ENCODE data around the gene PSEN1. TPM values are rescaled to one million over a fixed set of nuclear protein-coding genes. Genes with fewer than 3 reads are reported as not detected.

The PSEN1 gene
- total and polyA plus RNA-seq, 2 donors (not counting 3 experiments of a cell fraction or from before 2014, with no cell fraction given), result 16.5 to 36.8 TPM

- Histone ChIP-seq H3K36me3 (ENCODE audit: control insufficient read depth in 2 of 2, extremely low read depth in 1 of 2, insufficient read depth in 2 of 2, low read length in 2 of 2) (peaks cover 14 to 21% of the 10 kb centered on the region in 2 experiments), H3K9me3 (replicated peaks; ENCODE audit: control insufficient read depth, insufficient read depth, low read length) (no peaks in the 10 kb centered on the region), H3K79me2 (ENCODE audit: control insufficient read depth, insufficient read depth, low read length) (no peaks in the 10 kb centered on the region), H3K9me1 (replicated peaks; ENCODE audit: control insufficient read depth, extremely low read depth, insufficient read depth, low read length) (no peaks in the 10 kb centered on the region), H2AFZ (ENCODE audit: low read depth, low read length) (no peak overlapping the region), H3K4me3 (replicated peaks in 1 of 3; ENCODE audit: insufficient read depth in 1 of 3, low read depth in 1 of 3, low read length in 3 of 3) (no peak overlapping the region), H3K4me1 (ENCODE audit: control insufficient read depth, extremely low read depth, insufficient read depth, low read length) (no peaks in the 10 kb centered on the region), H3K27ac (ENCODE audit: insufficient read depth, low read depth, low read length) (no peak overlapping the region), H3K27me3 (ENCODE audit: control insufficient read depth in 2 of 2, insufficient read depth in 2 of 2, low read length in 2 of 2) (no peaks in the 10 kb centered on the region), H3K9ac (replicated peaks; ENCODE audit: extremely low read depth, insufficient read depth, low read length) (no peak overlapping the region), H3K4me2 (ENCODE audit: insufficient read depth, low read length) (no peak overlapping the region), H4K20me1 (replicated peaks; ENCODE audit: control insufficient read depth, extremely low read depth, insufficient read depth, low read length) (no peaks in the 10 kb centered on the region)
- CTCF ChIA-PET, result interaction anchor here (0.6 to 2.5 kb wide), 38 partner anchors 11 to 462 kb away, joined by 3 to 96 read pairs (median 6); partner anchors contain the start of genes ACOT2 and RIOX1
- no peak for DNase-seq (ENCODE audit: low read depth, low spot score)
- intact Hi-C loops (cut with micrococcal nuclease), result no loop called here
- TF ChIP-seq MAX (IDR thresholded peaks at IDR 0.05; ENCODE audit: insufficient read depth, insufficient read length), result no peak
- no peak for TF ChIP-seq POLR2A (IDR thresholded peaks at IDR 0.05; ENCODE audit: low read depth, low read length)
- TF ChIP-seq GATA2 (IDR thresholded peaks at IDR 0.05; ENCODE audit: insufficient read depth, insufficient read length, low read depth, low read length), result no peak
- no peak for TF ChIP-seq EZH2 (IDR thresholded peaks at IDR 0.05; ENCODE audit: borderline replicate concordance, low read depth, low read length, severe bottlenecking)
- no peak for FAIRE-seq
- dilution Hi-C loops (cut with MboI; ENCODE audit: extremely low pct_ligation_motif_present, low sequenced_read_pairs), result no loop called here
- POLR2A ChIA-PET, result interaction anchor here (0.6 kb wide), 1 partner anchor 113 kb away, joined by 6 read pairs; no protein-coding TSS in a partner anchor
- BruUV-seq (replicated peaks), result no TSS peak
Observed at GRCh38 chr14:73172500-73172899, 36.2 kb downstream of the PSEN1 start.

- no peaks in the 10 kb centered on the region for H3K27me3 ChIP-seq (ENCODE audit: control insufficient read depth in 2 of 2, insufficient read depth in 2 of 2, low read length in 2 of 2)
Observed at GRCh38 chr14:73173092-73173735, 36.9 kb downstream of the PSEN1 start.

More at GRCh38 chr14:73173092-73173735, 36.9 kb downstream of the PSEN1 start:
- Histone ChIP-seq H2AFZ (ENCODE audit: low read depth, low read length) (no peak overlapping the region), H4K20me1 (replicated peaks; ENCODE audit: control insufficient read depth, extremely low read depth, insufficient read depth, low read length) (no peaks in the 10 kb centered on the region), H3K4me2 (ENCODE audit: insufficient read depth, low read length) (no peak overlapping the region), H3K9me3 (replicated peaks; ENCODE audit: control insufficient read depth, insufficient read depth, low read length) (no peaks in the 10 kb centered on the region), H3K4me3 (replicated peaks in 1 of 3; ENCODE audit: insufficient read depth in 1 of 3, low read depth in 1 of 3, low read length in 3 of 3) (no peak overlapping the region), H3K9ac (replicated peaks; ENCODE audit: extremely low read depth, insufficient read depth, low read length) (no peak overlapping the region), H3K9me1 (replicated peaks; ENCODE audit: control insufficient read depth, extremely low read depth, insufficient read depth, low read length) (no peaks in the 10 kb centered on the region), H3K4me1 (ENCODE audit: control insufficient read depth, extremely low read depth, insufficient read depth, low read length) (no peaks in the 10 kb centered on the region), H3K27ac (ENCODE audit: insufficient read depth, low read depth, low read length) (no peak overlapping the region), H3K36me3 (ENCODE audit: control insufficient read depth in 2 of 2, extremely low read depth in 1 of 2, insufficient read depth in 2 of 2, low read length in 2 of 2) (peaks cover 14 to 21% of the 10 kb centered on the region in 2 experiments), H3K79me2 (ENCODE audit: control insufficient read depth, insufficient read depth, low read length) (no peaks in the 10 kb centered on the region)
- dilution Hi-C loops (cut with MboI; ENCODE audit: extremely low pct_ligation_motif_present, low sequenced_read_pairs) (no loop called here), intact Hi-C loops (cut with micrococcal nuclease) (loop anchor here (1.0 kb wide), 4 partner anchors 97 to 460 kb away; no protein-coding TSS in a partner anchor)
- peak; percentile 21 to 25 for TF ChIP-seq CTCF (IDR thresholded peaks at IDR 0.05; ENCODE audit: extremely low read depth in 1 of 2, insufficient read depth in 1 of 2, low read depth in 1 of 2, low read length in 2 of 2)
- TF ChIP-seq POLR2A (IDR thresholded peaks at IDR 0.05; ENCODE audit: low read depth, low read length), result no peak
- no peak for TF ChIP-seq MAX (IDR thresholded peaks at IDR 0.05; ENCODE audit: insufficient read depth, insufficient read length)
- TF ChIP-seq EZH2 (IDR thresholded peaks at IDR 0.05; ENCODE audit: borderline replicate concordance, low read depth, low read length, severe bottlenecking), result no peak
- peak; percentile 31 for FAIRE-seq
- POLR2A ChIA-PET, result interaction anchor here (0.6 kb wide), 1 partner anchor 113 kb away, joined by 6 read pairs; no protein-coding TSS in a partner anchor
- CTCF ChIA-PET, result interaction anchor here (0.6 to 2.5 kb wide), 48 partner anchors 9 to 461 kb away, joined by 3 to 96 read pairs (median 6); partner anchors contain the start of genes ACOT2 and RIOX1
- peak; percentile 73 for DNase-seq (ENCODE audit: low read depth, low spot score)
- BruUV-seq (replicated peaks), result no TSS peak

All from endothelial cell of umbilical vein (primary cell).